Measurements from ENCODE around the gene GAK.
"Not testable (repeated sequence)": the region's sequence is repeated elsewhere in the genome, so short reads cannot be mapped to it uniquely, and the experiment has no call there.

Gene GAK

DNA sequence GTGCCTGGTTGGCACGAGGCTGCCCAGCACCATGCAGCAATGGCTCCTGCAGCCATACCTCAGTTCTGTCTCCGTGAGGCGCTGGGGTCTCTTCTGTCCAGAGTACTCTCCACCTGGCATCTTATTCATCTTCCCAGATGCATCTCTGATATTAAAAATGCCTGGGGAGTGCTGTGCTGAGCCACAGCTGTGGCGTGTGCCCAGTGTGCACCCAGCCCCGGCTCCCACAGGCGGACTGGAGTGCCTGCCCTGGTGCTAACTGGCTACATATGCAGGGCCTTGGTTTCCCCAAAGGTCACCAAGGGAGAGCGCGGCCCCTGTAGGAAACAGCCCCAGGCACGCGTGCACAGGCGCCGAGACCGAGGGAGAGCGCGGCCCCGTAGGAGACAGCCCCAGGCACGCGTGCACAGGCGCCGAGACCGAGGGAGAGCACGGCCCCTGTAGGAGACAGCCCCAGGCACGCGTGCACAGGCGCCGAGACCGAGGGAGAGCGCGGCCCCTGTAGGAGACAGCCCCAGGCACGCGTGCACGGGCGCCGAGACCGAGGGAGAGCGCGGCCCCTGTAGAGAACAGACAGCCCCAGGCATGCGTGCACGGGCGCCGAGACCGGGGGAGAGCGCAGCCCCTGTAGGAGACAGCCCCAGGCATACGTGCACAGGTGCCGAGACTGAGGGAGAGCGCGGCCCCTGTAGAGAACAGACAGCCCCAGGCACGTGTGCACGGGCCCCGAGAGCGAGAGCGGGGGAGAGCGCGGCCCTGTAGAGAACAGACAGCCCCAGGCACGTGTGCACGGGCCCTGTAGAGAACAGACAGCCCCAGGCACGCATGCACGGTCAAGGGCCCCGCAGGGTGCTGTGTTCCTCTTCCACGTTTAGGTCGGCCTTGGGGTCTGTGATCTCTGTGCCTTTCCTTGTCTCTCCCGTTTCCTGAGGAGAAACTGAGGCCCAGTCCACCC, 14.7 kb upstream of the GAK start:
- TF ChIP-seq CTCF (IDR thresholded peaks at IDR 0.05; ENCODE audit: extremely low read depth, insufficient read depth, missing control alignments), result no peak
- in situ Hi-C loops (cut with MboI; ENCODE audit: low pct_unique_long_range_greater_than_20kb, low sequenced_read_pairs, unreplicated experiment), result no loop called here
- DNase-seq (ENCODE audit: low spot score), result no peak

- TF ChIP-seq CTCF (IDR thresholded peaks at IDR 0.05; ENCODE audit: extremely low read depth, insufficient read depth, missing control alignments), result no peak
- no peak for DNase-seq (ENCODE audit: low spot score)
- in situ Hi-C loops (cut with MboI; ENCODE audit: low pct_unique_long_range_greater_than_20kb, low sequenced_read_pairs, unreplicated experiment), result no loop called here
Observed at GRCh38 chr4:946103-946450, 14.0 kb upstream of the GAK start.

- TF ChIP-seq CTCF (IDR thresholded peaks at IDR 0.05; ENCODE audit: extremely low read depth, insufficient read depth, missing control alignments), result no peak
- DNase-seq (ENCODE audit: low spot score), result no peak
- in situ Hi-C loops (cut with MboI; ENCODE audit: low pct_unique_long_range_greater_than_20kb, low sequenced_read_pairs, unreplicated experiment), result no loop called here
Observed at GRCh38 chr4:945274-946102, 13.4 kb upstream of the GAK start.

DNA sequence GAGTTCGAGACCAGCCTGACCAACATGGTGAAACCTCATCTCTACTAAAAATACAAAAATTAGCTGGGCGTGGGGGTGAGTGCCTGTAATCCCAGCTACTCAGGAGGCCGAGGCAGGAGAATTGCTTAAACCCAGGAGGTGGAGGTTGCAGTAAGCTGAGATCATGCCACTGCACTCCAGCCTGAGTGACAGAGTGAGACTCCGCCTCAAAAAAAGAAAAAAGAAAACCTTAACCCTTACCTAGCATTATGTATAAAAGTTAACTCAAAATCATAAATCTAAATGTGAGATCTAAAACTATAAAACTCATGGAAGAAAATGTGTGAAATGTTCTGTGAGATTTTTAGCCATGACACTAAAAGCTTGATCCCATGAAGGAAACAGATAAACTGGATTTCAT, 7.4 kb upstream of the GAK start:
- DNase-seq (ENCODE audit: low spot score); in situ Hi-C loops (cut with MboI; ENCODE audit: low pct_unique_long_range_greater_than_20kb, low sequenced_read_pairs, unreplicated experiment): not testable (repeated sequence)

GRCh38 chr4:932713-933070, 576 bp upstream of the GAK start:
- no peak for DNase-seq (ENCODE audit: low spot score)
- TF ChIP-seq CTCF (IDR thresholded peaks at IDR 0.05; ENCODE audit: extremely low read depth, insufficient read depth, missing control alignments), result peak; percentile 27
- in situ Hi-C loops (cut with MboI; ENCODE audit: low pct_unique_long_range_greater_than_20kb, low sequenced_read_pairs, unreplicated experiment), result no loop called here

GRCh38 chr4:931194-931959, 739 bp downstream of the GAK start:
- in situ Hi-C loops (cut with MboI; ENCODE audit: low pct_unique_long_range_greater_than_20kb, low sequenced_read_pairs, unreplicated experiment), result no loop called here
- no peak for DNase-seq (ENCODE audit: low spot score)
- TF ChIP-seq CTCF (IDR thresholded peaks at IDR 0.05; ENCODE audit: extremely low read depth, insufficient read depth, missing control alignments), result no peak

Data from GM13977 (cell line).